A172 (cell line): Measurements from ENCODE around the gene GLA. TPM values are rescaled to one million over a fixed set of nuclear protein-coding genes. Genes with fewer than 3 reads are reported as not detected.

Experiments
- DNase-seq: peaks from one replicate; pipeline ENCODE4 v3.0.0-alpha.2; 2015; ENCODE audit warnings: low spot score
- total RNA-seq: library from RNA; depleted of rRNA; stranded (reverse); fragments of >200 nt; shearing (Covaris generic); gene quantifications from 2 replicates; pipeline ENCODE4 v1.2.3, GENCODE V29; 2014; rRNA removed

The GLA gene
- total RNA-seq, 1 experiment from 2014 or later, result 40.4 TPM

GRCh38 chrX:101357166-101357795 lies 50.4 kb downstream of the GLA start:
- DNase-seq, result no peak

- no peak for DNase-seq
Observed at GRCh38 chrX:101349193-101349562, 58.5 kb downstream of the GLA start.

GRCh38 chrX:101348452-101349192 lies 59.1 kb downstream of the GLA start, which contains the start of gene TIMM8A:
Gene TIMM8A, minus strand, starts transcription at chrX:101348742. Its CDS starts 78 bp downstream, at chrX:101348664.
- peak; percentile 41 for DNase-seq

GRCh38 chrX:101347859-101348451 lies 59.8 kb downstream of the GLA start:
- DNase-seq, result no peak

Other genes starting within 250 kb of the GLA start
- 0.05 and 0.10 TPM in 2 replicates for gene DRP2, start 188.1 kb downstream of the GLA start, total RNA-seq
- gene TAF7L, start 116.6 kb downstream of the GLA start, total RNA-seq, result not detected in 2 replicates
- 1.8 and 3.4 TPM in 2 replicates for gene TIMM8A, start 59.2 kb downstream of the GLA start, total RNA-seq
- not detected in 2 replicates for gene BTK, start 21.7 kb downstream of the GLA start, total RNA-seq
- 859 and 1,447 TPM in 2 replicates for gene RPL36A, start 16.9 kb downstream of the GLA start, total RNA-seq
- gene HNRNPH2, start 297 bp upstream of the GLA start, total RNA-seq, result 47.8 and 49.7 TPM in 2 replicates
- not detected in 2 replicates for gene ARMCX4, start 77.5 kb upstream of the GLA start, total RNA-seq
- gene ARMCX1, start 142.6 kb upstream of the GLA start, total RNA-seq, result 8.0 and 11.2 TPM in 2 replicates
- 29.8 and 42.6 TPM in 2 replicates for gene ARMCX6, start 210.1 kb upstream of the GLA start, total RNA-seq
- gene ARMCX3, start 215.2 kb upstream of the GLA start, total RNA-seq, result 17.8 and 18.8 TPM in 2 replicates